CD4-positive, alpha-beta memory T cell (primary cell): Measurements from ENCODE around the gene UROD. TPM values are rescaled to one million over a fixed set of nuclear protein-coding genes. Genes with fewer than 3 reads are reported as not detected.

ENCODE experiments used
- CTCF ChIA-PET: fragments of 350-600 bp; sonication (Branson Sonifier 250); formaldehyde crosslinking; loops from one replicate; lab custom pipeline; 2021; ENCODE audit warnings: inconsistent platforms; ENCODE audit not compliant: partially characterized antibody; lab: Charles Lee
- POLR2A ChIA-PET: fragments of 350-600 bp; sonication (Branson Sonifier 250); formaldehyde crosslinking; loops from one replicate; lab custom pipeline; 2021; ENCODE audit not compliant: partially characterized antibody; lab: Charles Lee
- DNase-seq, 5 donors: peaks; one replicate each; pipeline versions ENCODE4 v3.0.0 to v3.0.0-alpha.2; 2020 to 2022; ENCODE audit warnings: mixed read lengths in 1 of 5
- H3K27ac ChIP-seq: one replicate; pipeline ENCODE4 v1.7.0; 2013; ENCODE audit warnings: low read depth, low read length
- H3K27me3 ChIP-seq: 2 replicates; pipeline ENCODE4 v1.7.0; 2013; ENCODE audit warnings: mild to moderate bottlenecking, low read length, moderate library complexity; ENCODE audit not compliant: insufficient read depth
- H3K36me3 ChIP-seq: 2 replicates; pipeline ENCODE4 v1.7.0; 2013; ENCODE audit warnings: mild to moderate bottlenecking, low read length, moderate library complexity; ENCODE audit not compliant: insufficient read depth
- H3K4me1 ChIP-seq: 2 replicates; pipeline ENCODE4 v1.7.0; 2013; ENCODE audit warnings: mild to moderate bottlenecking, low read length, moderate library complexity; ENCODE audit not compliant: insufficient read depth
- H3K4me3 ChIP-seq, 2 donors: one replicate each; pipeline ENCODE4 v1.7.0; 2013; ENCODE audit warnings: low read length in 2 of 2, mild to moderate bottlenecking in 1 of 2
- H3K9me3 ChIP-seq, 2 donors: one replicate each; pipeline ENCODE4 v1.7.0; 2013; ENCODE audit warnings: low read length in 2 of 2, control low read depth in 1 of 2; ENCODE audit not compliant: control insufficient read depth in 1 of 2
- H3K27ac Mint-ChIP-seq, 7 donors: one replicate each; pipeline ENCODE4 v1.8.0; 2020 to 2021; ENCODE audit warnings: mixed read lengths in 7 of 7, mild to moderate bottlenecking in 6 of 7, inconsistent platforms in 3 of 7, moderate library complexity in 3 of 7
- H3K27me3 Mint-ChIP-seq, 2 donors: one replicate each; pipeline ENCODE4 v1.8.0; 2020 to 2021; ENCODE audit warnings: mixed read lengths in 2 of 2
- H3K36me3 Mint-ChIP-seq, 2 donors: one replicate each; pipeline ENCODE4 v1.8.0; 2020 to 2021; ENCODE audit warnings: mixed read lengths in 2 of 2, inconsistent platforms in 1 of 2, mild to moderate bottlenecking in 1 of 2
- H3K4me1 Mint-ChIP-seq, 4 donors: one replicate each; pipeline ENCODE4 v1.8.0; 2020 to 2021; ENCODE audit warnings: mixed read lengths in 4 of 4, mild to moderate bottlenecking in 1 of 4
- H3K4me3 Mint-ChIP-seq, 8 donors: one replicate each; pipeline ENCODE4 v1.8.0; 2020 to 2021; ENCODE audit warnings: mixed read lengths in 8 of 8, mild to moderate bottlenecking in 7 of 8, moderate library complexity in 6 of 8, inconsistent platforms in 3 of 8
- H3K9me3 Mint-ChIP-seq, 8 donors: one replicate each; pipeline ENCODE4 v1.8.0; 2020 to 2021; ENCODE audit warnings: mixed read lengths in 8 of 8, mild to moderate bottlenecking in 5 of 8, inconsistent platforms in 3 of 8, moderate library complexity in 1 of 8
- intact Hi-C: fragments of 100-400 bp; cut with micrococcal nuclease; formaldehyde crosslinking; loops from one replicate; pipeline ENCODE4 v1.15.1; 2023
- polyA plus RNA-seq, 2 donors: library from polyadenylated mRNA; unstranded; fragments of 300-500 nt; fragmentation: Illumina TruSeq; gene quantifications; one replicate each; pipeline ENCODE4 v1.2.3, GENCODE V29; 2021
- total RNA-seq, 2 experiments: library from RNA; stranded (reverse); gene quantifications; one replicate each; pipeline ENCODE4 v1.2.3, GENCODE V29; 2021

The UROD gene
- total and polyA plus RNA-seq, 4 experiments from 2014 or later, result 46.0 to 114 (median 64.6) TPM

GRCh38 chr1:44985747-44986359 lies 26.2 kb upstream of the UROD start:
- H3K4me1 Mint-ChIP-seq, result peaks cover 15 to 26% (median 21%) of the 10 kb centered on the region in 4 donors
- intact Hi-C loops, result loop anchor here (1.0 to 10.0 kb wide), 8 partner anchors 25 to 699 kb away; partner anchors contain the start of genes ARMH1, BEST4, CCDC163 and GPBP1L1
- peaks cover 0 to 4% (median 0%) of the 10 kb centered on the region in 8 donors for H3K9me3 Mint-ChIP-seq
- no peaks in the 10 kb centered on the region for H3K9me3 ChIP-seq
- peaks cover 11% of the 10 kb centered on the region for H3K4me1 ChIP-seq
- H3K4me3 Mint-ChIP-seq, result peak overlapping the region; percentile 98 to 100 (median 99)
- H3K4me3 ChIP-seq, result peak overlapping the region; percentile 67 to 70
- peak overlapping the region; percentile 59 for H3K27ac ChIP-seq
- H3K27ac Mint-ChIP-seq, result peak overlapping the region; percentile 34 to 99 (median 96)
- no peaks in the 10 kb centered on the region for H3K27me3 Mint-ChIP-seq
- no peaks in the 10 kb centered on the region for H3K27me3 ChIP-seq
- no peak for DNase-seq
- peaks cover 3 to 11% of the 10 kb centered on the region in 2 donors for H3K36me3 Mint-ChIP-seq
- CTCF ChIA-PET, result interaction anchor here (0.6 to 1.7 kb wide), 16 partner anchors 15 to 1212 kb away, joined by 3 to 10 read pairs (median 5); partner anchors contain the start of genes HECTD3, RPS8, TESK2 and TOE1
- H3K36me3 ChIP-seq, result peaks cover 5% of the 10 kb centered on the region
- POLR2A ChIA-PET, result interaction anchor here (0.6 to 5.8 kb wide), 17 partner anchors 14 to 536 kb away, joined by 3 to 80 read pairs (median 7); partner anchors contain the start of genes BEST4, BTBD19, HECTD3 and MUTYH

- no peaks in the 10 kb centered on the region for H3K27me3 ChIP-seq
- ChIA-PET CTCF (interaction anchor here (1.0 to 1.8 kb wide), 3 partner anchors 152 to 504 kb away, joined by 3 to 6 read pairs (median 3); no protein-coding TSS in a partner anchor), POLR2A (interaction anchor here (0.6 to 5.8 kb wide), 4 partner anchors 24 to 352 kb away, joined by 3 to 80 read pairs (median 3); partner anchors contain the start of genes HECTD3, MUTYH, PLK3 and TOE1)
- H3K4me1 Mint-ChIP-seq, result peaks cover 13 to 21% (median 16%) of the 10 kb centered on the region in 4 donors
- H3K27ac Mint-ChIP-seq, result no peak overlapping the region
- peaks cover 0 to 4% (median 0%) of the 10 kb centered on the region in 8 donors for H3K9me3 Mint-ChIP-seq
- H3K36me3 ChIP-seq, result no peaks in the 10 kb centered on the region
- intact Hi-C loops, result loop anchor here (5.0 to 10.0 kb wide), 2 partner anchors 201 to 696 kb away; partner anchors contain the start of genes BEST4, GPBP1L1 and TMEM69
- H3K4me1 ChIP-seq, result peaks cover 11% of the 10 kb centered on the region
- no peak overlapping the region for H3K27ac ChIP-seq
- H3K27me3 Mint-ChIP-seq, result peaks cover 0 to 1% of the 10 kb centered on the region in 2 donors
- DNase-seq, result no peak
- H3K9me3 ChIP-seq, result no peaks in the 10 kb centered on the region
- H3K36me3 Mint-ChIP-seq, result peaks cover 0 to 5% of the 10 kb centered on the region in 2 donors
- H3K4me3 ChIP-seq, result no peak overlapping the region
- peak overlapping the region in 2 of 8 donors; percentile 25 to 28 for H3K4me3 Mint-ChIP-seq
Measured at GRCh38 chr1:44988531-44989156, 23.4 kb upstream of the UROD start.

DNA sequence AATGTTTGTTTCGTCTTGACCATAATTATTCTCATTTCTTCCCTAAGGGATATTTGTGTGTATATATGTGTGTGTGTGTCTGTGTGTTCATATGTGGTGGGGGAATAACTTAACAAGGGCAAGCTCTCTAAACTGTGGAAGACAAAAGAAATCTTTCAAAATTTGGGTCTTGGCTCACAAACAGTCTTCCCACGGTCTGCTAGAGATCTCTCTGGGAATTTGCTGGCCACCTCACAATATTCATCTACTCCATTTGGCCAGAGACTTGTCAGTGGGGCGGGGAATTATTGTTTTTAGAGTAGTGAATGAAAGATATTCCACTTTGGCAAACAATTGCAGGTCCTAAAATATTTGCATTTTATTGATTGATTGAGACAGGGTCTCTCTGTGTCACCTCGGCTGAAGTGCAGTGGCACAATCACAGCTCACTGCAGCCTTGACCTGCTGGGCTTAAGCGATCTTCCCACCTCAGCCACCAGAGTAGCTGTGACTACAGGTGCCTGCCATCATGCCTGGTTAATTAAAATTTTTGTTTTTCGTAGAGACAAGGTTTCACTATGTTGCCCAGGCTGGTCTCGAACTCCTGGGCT lies 17.6 kb upstream of the UROD start:
- H3K9me3 ChIP-seq, result no peaks in the 10 kb centered on the region
- H3K27ac Mint-ChIP-seq, result no peak overlapping the region
- intact Hi-C loops, result no loop called here
- peak overlapping the region in 1 of 8 donors; percentile 3 for H3K4me3 Mint-ChIP-seq
- peaks cover 0 to 1% of the 10 kb centered on the region in 2 donors for H3K27me3 Mint-ChIP-seq
- H3K4me1 ChIP-seq, result no peaks in the 10 kb centered on the region
- H3K4me1 Mint-ChIP-seq, result no peaks in the 10 kb centered on the region
- H3K36me3 Mint-ChIP-seq, result no peaks in the 10 kb centered on the region
- no peak overlapping the region for H3K27ac ChIP-seq
- no peaks in the 10 kb centered on the region for H3K36me3 ChIP-seq
- ChIA-PET CTCF (interaction anchor here (0.6 kb wide), 1 partner anchor 266 kb away, joined by 3 read pairs; no protein-coding TSS in a partner anchor), POLR2A (no interaction called here)
- H3K9me3 Mint-ChIP-seq, result no peaks in the 10 kb centered on the region
- no peak for DNase-seq
- no peak overlapping the region for H3K4me3 ChIP-seq
- H3K27me3 ChIP-seq, result no peaks in the 10 kb centered on the region

DNA sequence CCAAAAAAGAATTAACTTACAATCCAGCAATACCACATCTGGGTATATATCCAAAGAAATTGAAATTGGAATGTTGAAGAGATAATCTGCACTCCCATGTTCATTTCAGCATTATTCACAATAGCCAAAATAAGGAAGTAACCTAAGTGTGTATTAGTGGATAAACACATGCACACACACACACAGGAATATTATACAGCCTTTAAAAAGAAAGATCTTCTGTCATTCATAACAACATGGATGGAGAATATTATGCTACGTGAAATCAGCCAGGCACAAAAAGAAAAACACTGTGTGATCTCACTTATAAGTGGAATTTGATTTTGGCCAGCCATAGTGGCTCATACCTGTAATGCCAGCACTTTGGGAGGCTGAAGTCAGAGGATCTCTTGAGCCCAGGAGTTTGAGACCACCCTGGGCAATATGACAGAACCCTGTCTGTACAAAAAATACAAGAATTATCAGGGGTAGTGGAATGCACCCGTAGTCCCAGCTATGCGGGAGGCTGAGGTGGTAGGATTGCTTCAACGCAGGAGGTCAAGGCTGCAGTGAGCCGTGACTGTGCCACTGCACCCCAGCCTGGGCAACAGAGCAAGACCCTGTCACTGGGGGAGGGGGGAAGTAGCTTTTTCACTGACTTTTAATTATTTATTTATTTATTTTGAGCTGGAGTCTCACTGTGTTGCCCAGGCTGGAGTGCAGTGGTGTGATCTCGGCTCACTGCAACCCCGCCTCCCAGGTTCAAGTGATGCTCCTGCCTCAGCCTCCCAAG lies 16.4 kb upstream of the UROD start:
- no peak for DNase-seq
- intact Hi-C loops, result no loop called here
- Mint-ChIP-seq H3K9me3 (no peaks in the 10 kb centered on the region), H3K36me3 (no peaks in the 10 kb centered on the region), H3K4me1 (peaks cover 0 to 3% (median 2%) of the 10 kb centered on the region in 4 donors), H3K27ac (no peak overlapping the region), H3K4me3 (no peak overlapping the region), H3K27me3 (peaks cover 0 to 1% of the 10 kb centered on the region in 2 donors)
- Histone ChIP-seq H3K27ac (no peak overlapping the region), H3K4me3 (no peak overlapping the region), H3K36me3 (no peaks in the 10 kb centered on the region), H3K4me1 (no peaks in the 10 kb centered on the region), H3K9me3 (no peaks in the 10 kb centered on the region), H3K27me3 (no peaks in the 10 kb centered on the region)
- POLR2A ChIA-PET, result no interaction called here
- CTCF ChIA-PET, result interaction anchor here (0.6 kb wide), 1 partner anchor 660 kb away, joined by 3 read pairs; no protein-coding TSS in a partner anchor

- H3K9me3 Mint-ChIP-seq, result peaks cover 0 to 1% (median 0%) of the 10 kb centered on the region in 8 donors
Measured at GRCh38 chr1:44999232-44999631, 12.8 kb upstream of the UROD start.

DNA sequence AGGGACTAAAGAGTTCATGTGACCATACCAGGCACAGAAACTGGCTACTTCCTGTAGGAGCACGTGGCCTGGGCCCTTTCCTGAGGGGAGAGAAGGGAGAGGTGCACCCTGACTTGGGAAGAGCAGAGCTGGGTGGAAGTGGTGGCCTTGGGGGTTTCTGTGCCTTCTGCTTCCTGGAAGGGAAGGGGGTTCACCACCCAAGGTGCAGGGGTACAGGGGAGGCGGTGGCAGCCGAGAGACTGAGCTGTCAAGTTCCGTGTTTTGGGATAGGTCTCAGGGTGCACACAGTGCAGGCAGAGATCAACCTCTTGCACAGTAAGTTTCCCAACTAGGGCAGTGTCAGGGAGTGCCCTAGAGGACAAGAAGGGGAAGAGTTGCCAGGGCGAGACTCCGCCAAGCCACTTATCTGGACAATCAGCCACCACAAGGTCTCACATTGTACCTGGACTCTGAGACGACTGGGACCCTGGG lies 11.0 kb upstream of the UROD start:
- H3K36me3 Mint-ChIP-seq, result peaks cover 24 to 46% of the 10 kb centered on the region in 2 donors

More at GRCh38 chr1:44999232-44999631, 12.8 kb upstream of the UROD start:
- no peak overlapping the region for H3K27ac ChIP-seq
- H3K9me3 ChIP-seq, result no peaks in the 10 kb centered on the region
- Mint-ChIP-seq H3K4me1 (peaks cover 2 to 8% (median 5%) of the 10 kb centered on the region in 4 donors), H3K4me3 (no peak overlapping the region), H3K27me3 (no peaks in the 10 kb centered on the region), H3K27ac (peak overlapping the region in 1 of 7 donors; percentile 32), H3K36me3 (peaks cover 10 to 28% of the 10 kb centered on the region in 2 donors)
- no peak overlapping the region for H3K4me3 ChIP-seq
- POLR2A ChIA-PET, result interaction anchor here (1.6 kb wide), 1 partner anchor 13 kb away, joined by 5 read pairs; the partner anchor contains the start of gene EIF2B3
- CTCF ChIA-PET, result interaction anchor here (0.7 to 0.9 kb wide), 3 partner anchors 15 to 179 kb away, joined by 3 to 4 read pairs (median 4); no protein-coding TSS in a partner anchor
- H3K27me3 ChIP-seq, result no peaks in the 10 kb centered on the region
- H3K36me3 ChIP-seq, result peaks cover 20% of the 10 kb centered on the region
- DNase-seq, result no peak
- intact Hi-C loops, result no loop called here
- H3K4me1 ChIP-seq, result no peaks in the 10 kb centered on the region

More for the DNA sequence above, 11.0 kb upstream of the UROD start:
- no peak overlapping the region for H3K27ac ChIP-seq
- H3K27me3 ChIP-seq, result no peaks in the 10 kb centered on the region
- peak overlapping the region in 3 of 7 donors; percentile 2 to 79 (median 70) for H3K27ac Mint-ChIP-seq
- no peak overlapping the region for H3K4me3 Mint-ChIP-seq
- ChIA-PET POLR2A (interaction anchor here (1.1 kb wide), 1 partner anchor 192 kb away, joined by 3 read pairs; no protein-coding TSS in a partner anchor), CTCF (no interaction called here)
- H3K4me1 Mint-ChIP-seq, result peaks cover 3 to 13% (median 6%) of the 10 kb centered on the region in 4 donors
- H3K9me3 ChIP-seq, result no peaks in the 10 kb centered on the region
- DNase-seq, result no peak
- peaks cover 0 to 1% (median 0%) of the 10 kb centered on the region in 8 donors for H3K9me3 Mint-ChIP-seq
- no peaks in the 10 kb centered on the region for H3K4me1 ChIP-seq
- H3K36me3 ChIP-seq, result peaks cover 38% of the 10 kb centered on the region
- no peaks in the 10 kb centered on the region for H3K27me3 Mint-ChIP-seq
- no peak overlapping the region for H3K4me3 ChIP-seq
- intact Hi-C loops, result no loop called here
